Activated CD4-positive, alpha-beta T cell treated with anti-CD3 and anti-CD28 coated beads, Interleukin-10, Interleukin-2, amounts not matched to agents 100 ng/mL and 50 ng/mL, durations not matched to agents 16 hours and 8 hours (primary cell): ENCODE results near the gene CLPSL1.
"Not testable (repeated sequence)": the region's sequence is repeated elsewhere in the genome, so short reads cannot be mapped to it uniquely, and the experiment has no call there.

ENCODE experiments used
- DNase-seq: peaks from one replicate; pipeline ENCODE4 v3.0.0-alpha.2; 2020

CLPSL1 gene

GRCh38 chr6:35780719-35781118, at the start of gene CLPSL1:
Gene CLPSL1, plus strand, starts transcription at chr6:35781019. Its CDS starts 92 bp downstream, at chr6:35781111.
- DNase-seq = no peak

GRCh38 chr6:35731414-35731735, 49.4 kb upstream of the CLPSL1 start:
- DNase-seq = peak; percentile 96

DNA sequence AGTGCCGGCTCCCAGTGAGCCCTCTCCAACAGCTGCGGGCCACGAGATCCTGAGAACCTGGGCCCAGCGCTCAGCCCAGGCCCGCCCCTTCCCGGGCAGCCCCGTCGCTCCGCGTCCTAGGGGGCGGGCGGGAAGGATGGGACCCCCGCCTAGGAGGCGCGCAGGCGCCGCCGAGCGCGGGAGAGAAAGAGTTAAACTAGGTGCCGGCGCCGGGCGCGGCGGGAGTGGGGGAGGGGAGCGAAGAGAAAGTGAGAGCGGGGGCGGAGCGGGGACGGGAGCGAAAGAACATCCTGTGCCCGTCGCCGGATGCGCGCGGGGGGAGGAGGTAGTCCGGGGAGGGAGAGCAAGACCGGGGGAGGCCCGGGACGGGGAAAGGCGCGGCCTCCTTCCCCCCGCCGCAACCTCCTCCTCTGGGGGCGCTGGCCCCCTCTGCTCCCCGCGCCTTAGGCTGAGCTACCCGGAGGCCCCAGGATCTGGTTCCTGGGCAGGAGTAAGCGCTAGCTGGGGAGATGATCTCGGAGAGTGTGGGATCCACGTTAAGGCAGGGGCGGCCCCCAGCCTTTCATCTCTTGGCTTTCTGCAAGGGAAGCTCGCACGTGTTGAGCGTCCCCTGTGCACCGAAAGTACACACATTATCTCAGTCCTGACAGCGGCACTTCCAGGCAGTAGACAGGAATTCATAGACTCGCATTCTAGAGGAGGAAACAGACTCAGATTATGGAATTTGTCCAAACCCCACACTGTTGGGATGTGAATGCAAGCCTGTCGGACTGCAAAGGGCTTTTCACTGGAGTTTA, 48.9 kb upstream of the CLPSL1 start:
- peak; percentile 96 for DNase-seq

GRCh38 chr6:35733633-35734032, 47.2 kb upstream of the CLPSL1 start:
- no peak for DNase-seq

- not testable (repeated sequence) for DNase-seq
These were observed 46.5 kb upstream of the CLPSL1 start for GRCh38 chr6:35734319-35734718.

- no peak for DNase-seq
These were observed 45.4 kb upstream of the CLPSL1 start for GRCh38 chr6:35735452-35735851.

DNA sequence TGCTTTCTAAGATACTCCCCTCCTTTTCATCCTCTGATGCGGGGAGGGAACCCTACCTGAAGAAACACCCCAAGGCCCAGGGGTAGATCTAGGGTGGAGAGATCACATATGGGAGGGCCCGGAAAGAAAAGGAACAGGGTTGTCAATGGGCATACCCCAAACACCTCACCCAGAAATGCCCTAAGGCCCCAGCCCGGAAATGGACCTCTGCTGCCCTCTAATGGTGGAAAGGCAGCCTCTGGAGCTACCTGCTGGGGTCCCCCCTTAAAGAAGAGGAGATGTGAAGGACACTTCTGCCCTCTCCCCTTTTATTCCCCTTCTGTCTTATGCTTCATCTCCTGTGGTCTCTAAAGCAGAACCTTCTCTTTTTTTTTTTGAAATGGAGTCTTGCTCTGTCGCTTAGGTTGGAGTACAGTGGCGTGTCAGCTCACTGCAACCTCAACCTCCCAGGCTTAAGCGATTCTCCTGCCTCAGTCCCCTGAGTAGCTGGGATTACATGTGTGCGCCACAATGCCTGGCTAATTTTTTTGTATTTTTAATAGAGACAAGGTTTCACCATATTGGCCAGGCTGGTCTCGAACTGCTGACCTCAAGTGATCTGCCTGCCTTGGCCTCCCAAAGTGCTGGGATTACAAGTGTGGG, 44.4 kb upstream of the CLPSL1 start:
- peak; percentile 88 for DNase-seq

- DNase-seq = no peak
These were observed 43.8 kb upstream of the CLPSL1 start, which contains the start of gene ARMC12 for GRCh38 chr6:35736982-35737412. Gene ARMC12, plus strand, starts transcription at chr6:35737032. Its CDS starts 77 bp downstream, at chr6:35737109.

DNA sequence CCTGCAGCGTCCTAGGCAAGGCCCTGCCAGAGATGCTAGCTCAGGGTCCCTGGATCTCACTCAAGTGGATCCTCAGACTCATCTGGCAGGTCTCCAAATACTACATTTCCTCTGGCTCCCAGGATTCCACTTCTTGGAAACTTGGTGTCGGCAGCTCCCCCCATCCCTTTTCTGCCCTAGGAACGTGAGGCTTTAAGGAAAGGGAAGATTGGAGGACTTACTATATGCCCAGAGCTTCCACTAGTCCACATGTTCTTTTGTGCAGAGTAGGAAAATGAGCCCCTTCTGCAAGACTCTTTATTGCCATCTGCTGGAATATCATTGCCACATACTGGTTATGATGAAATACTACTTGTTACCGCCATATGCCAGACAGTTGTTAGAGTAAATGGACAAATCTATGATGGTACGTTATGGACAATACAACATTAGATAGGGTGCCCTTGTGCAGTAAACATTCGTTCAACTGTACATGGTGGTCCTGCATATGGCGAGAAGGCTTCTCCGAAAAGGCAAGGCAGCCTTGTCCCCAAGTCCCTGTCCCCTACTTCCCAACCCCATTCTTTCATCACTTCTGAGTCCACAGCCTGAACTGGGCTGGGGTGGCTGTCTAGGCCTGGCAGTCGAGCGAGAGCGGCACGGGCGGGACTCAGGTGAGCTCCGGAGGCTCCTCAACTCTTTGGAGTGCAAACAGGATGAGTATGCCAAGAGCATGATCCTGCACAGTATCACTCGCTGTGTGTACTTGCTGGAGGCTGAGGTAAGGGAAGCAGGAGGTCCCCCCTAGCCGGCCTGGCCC, 43.2 kb upstream of the CLPSL1 start:
- peak; percentile 80 for DNase-seq

- DNase-seq = no peak
These were observed 40.9 kb upstream of the CLPSL1 start for GRCh38 chr6:35739645-35740524.

DNA sequence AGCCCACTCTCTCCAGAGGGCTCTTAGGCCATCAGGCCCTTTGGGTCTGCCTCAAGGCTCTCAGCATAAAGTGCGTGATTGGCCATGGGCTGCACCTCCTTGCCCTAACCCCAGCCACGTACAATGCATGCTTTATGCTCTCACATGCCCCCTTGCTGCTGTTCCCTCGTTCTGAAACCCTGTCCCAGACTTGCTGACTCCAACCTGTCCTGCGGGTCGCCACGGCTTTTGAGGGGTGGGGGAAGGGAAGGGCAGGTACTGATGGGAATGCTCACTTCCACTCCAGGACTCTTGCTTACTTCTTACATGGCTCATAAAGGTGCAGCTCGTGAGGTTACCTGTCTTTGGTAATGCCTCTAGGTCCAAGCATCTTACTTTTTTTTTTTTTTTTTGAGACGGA, 38.0 kb upstream of the CLPSL1 start:
- no peak for DNase-seq

- DNase-seq = no peak
These were observed 35.3 kb upstream of the CLPSL1 start for GRCh38 chr6:35745509-35745908.

DNA sequence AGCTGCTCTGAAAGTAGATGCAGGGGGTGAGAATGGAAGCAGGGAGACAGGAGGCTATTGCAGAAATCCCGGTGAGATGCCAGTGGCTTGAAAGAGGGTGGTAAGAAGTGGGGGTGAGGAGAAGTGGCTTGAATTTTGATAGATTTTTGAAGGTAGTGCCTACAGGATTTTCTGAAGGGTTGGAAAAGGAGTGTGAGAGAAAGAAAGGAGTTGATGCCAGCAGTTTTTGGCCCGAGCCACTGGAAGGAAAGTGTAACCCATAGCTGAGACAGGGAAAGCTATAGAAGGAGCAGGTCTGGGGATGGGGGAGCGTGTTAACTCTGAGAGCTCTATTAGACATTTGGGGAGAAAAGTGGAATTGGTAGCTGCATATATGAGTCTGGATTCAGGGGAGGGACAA, 34.3 kb upstream of the CLPSL1 start:
- DNase-seq = no peak

DNA sequence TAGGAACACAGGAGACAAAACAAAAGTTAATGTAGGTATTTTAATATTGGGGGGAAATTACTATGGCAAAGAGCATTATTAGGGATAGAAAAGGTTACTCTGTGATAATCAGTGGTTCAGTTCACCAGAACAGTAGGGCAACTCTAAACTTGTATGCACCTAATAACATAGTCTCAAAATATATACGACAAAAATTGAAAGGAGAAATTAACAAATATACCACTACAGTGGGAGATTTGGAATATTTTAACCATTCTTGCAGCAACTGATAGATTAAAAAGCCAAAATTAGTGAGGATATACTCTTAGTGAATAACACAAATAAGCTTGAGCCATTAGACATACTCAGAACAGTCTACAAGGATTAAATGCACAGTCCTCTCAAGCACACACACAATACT, 32.9 kb upstream of the CLPSL1 start:
- no peak for DNase-seq

DNA sequence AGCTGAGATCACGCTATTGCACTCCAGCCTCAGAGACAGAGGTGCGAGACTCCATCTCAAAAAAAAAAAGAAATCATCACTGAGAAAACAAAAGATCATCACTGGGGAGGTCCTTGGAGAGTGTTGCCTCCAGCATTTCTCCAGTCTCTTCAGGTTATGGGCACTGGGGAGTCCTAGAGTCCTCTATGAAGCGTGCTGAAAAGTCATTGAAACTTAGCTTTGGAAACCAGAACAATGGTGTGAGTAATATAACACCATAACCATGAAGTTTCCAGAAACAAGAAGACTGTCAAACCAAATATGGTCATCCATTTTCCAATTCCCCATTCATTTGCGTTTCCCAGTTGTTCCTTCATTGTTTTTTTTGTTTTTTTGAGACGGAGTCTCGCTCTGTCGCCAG, 30.3 kb upstream of the CLPSL1 start:
- DNase-seq = no peak

DNA sequence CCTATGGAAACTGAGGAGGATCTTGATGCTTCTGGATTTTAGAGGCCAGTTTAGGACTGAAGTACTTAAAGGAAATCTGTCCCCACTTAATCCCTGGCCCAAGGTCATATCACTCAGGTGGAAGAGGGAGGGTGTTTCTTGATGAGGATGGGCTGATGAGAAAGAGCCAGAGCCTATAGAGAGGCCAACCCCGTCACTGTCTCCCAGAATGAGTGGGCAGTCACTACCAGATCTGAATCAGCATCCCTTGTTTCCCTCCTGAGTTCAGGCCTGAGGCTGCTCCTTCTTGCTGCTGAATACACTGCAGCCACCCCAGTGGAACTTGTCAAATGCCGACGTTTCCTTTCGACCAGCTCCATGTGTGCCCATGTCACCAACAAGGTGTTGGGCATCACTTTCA, 29.2 kb upstream of the CLPSL1 start:
- peak; percentile 74 for DNase-seq

DNA sequence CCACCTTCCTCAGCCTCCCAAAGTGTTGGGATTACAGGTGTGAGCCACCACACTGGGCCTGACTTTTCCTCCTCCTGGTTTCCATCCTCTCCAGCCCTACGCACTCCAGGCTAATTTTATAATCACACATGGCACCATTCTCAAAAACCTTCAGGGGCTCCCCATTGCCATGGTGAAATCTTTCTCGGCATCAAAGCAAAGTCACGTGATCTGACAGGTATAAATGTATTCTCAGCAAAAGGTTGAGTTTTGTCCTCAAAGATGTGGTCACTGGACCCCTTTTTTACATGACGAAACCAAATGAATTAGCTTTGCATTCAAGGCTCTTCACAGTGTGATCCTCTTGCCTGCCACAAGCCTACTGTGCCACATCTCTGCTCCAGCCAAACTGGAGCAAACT, 28.5 kb upstream of the CLPSL1 start:
- no peak for DNase-seq

GRCh38 chr6:35754452-35755277, 26.2 kb upstream of the CLPSL1 start:
- no peak for DNase-seq

DNA sequence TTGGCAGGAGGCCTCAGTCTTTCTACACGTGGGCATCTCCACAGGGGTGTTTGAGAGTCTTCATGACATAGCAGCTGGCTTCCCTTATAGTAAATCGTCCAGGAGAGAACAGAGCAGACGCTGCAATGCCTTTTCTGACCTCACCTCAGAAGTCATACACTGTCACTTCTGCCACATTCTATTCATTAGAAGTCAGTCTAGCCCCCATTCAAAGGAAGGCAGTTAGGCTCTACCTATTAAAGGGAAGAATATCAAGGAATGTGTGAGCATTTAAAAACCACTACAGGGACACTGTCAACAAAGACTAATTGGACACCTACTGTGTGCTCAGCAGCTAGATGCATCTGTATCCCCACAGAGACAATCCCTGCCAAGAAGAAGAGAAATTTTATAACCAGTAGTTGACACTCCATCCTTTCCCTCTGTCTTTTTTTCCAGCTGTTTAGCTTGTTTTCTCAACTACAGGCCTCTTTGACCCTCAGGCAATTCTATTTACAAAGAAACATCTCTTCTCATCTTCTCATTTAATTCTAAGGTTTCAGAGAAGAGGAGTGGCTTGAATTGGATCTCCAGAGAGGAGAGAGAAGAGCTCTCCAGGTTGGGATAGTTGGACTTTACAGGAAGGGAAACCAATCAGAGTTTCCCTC, 25.4 kb upstream of the CLPSL1 start:
- DNase-seq = no peak

GRCh38 chr6:35757456-35758123, 23.2 kb upstream of the CLPSL1 start:
- DNase-seq = peak; percentile 56

GRCh38 chr6:35759426-35759825, 21.4 kb upstream of the CLPSL1 start:
- DNase-seq = no peak
